Activated T-cell treated with anti-CD3 and anti-CD28 coated beads, Interleukin-2, amount 50 U/mL, for 24 hours (primary cell): ENCODE data around the gene ZNF546.

Source experiments
- DNase-seq: peaks from one replicate; pipeline ENCODE4 v3.0.0-alpha.2; 2020
- H3K27ac Mint-ChIP-seq: 2 replicates; pipeline ENCODE4 v1.8.0; 2020; ENCODE audit warnings: mild to moderate bottlenecking, mixed read lengths
- H3K27me3 Mint-ChIP-seq: 2 replicates; pipeline ENCODE4 v1.8.0; 2020; ENCODE audit warnings: mixed read lengths
- H3K36me3 Mint-ChIP-seq: 2 replicates; pipeline ENCODE4 v1.8.0; 2020; ENCODE audit warnings: low read depth, mixed read lengths
- H3K4me1 Mint-ChIP-seq: 2 replicates; pipeline ENCODE4 v1.8.0; 2020; ENCODE audit warnings: low read depth, mixed read lengths
- H3K4me3 Mint-ChIP-seq: 2 replicates; pipeline ENCODE4 v1.8.0; 2020; ENCODE audit warnings: mild to moderate bottlenecking, moderate library complexity, mixed read lengths
- H3K9me3 Mint-ChIP-seq: 2 replicates; pipeline ENCODE4 v1.8.0; 2020; ENCODE audit warnings: mixed read lengths

Gene ZNF546

DNA sequence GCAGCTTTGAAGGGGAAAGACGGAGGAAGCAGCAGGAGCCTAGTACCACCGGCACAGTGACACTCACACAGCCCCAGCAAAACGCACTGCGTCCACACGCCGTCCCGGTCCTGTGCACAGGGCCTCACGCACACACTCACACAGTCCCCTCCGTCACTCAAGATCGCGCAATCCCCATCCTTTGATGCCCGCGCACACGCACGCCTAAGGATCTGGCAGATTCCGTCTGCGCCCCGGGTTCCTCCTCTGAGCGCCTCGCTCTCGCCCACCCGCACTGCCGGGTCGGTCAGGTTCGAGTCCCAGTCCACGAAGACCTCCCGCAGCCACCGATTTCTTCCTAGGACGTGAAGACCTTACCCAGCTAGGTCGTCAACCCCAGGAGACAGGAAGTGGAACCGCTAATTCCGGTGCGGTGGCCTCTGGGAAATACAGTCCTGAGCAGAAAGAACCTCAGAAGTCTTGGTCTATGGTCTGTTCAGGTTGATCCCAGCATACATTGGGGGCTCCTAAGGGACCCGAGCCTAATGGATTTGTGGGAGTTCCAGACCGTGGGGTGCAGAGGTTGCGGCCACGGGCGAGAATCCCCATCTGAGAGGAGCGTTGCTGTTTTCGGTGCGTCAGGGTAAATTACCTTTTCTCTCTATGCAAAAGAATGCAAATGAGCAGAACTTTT, 59.1 kb downstream of the ZNF546 start, which contains the start of gene ZNF780B:
ZNF780B (minus strand) TSS at position 400 of the 673 bp plus-strand sequence. CDS start 5,899 bp downstream, outside the sequence.
- H3K27ac Mint-ChIP-seq = peak within 1 kb of the TSS; percentile 98
- peak; percentile 81 for DNase-seq
- H3K27me3 Mint-ChIP-seq = peaks cover 6% of the 10 kb centered on the region
- peaks cover 48% of the 10 kb centered on the region for H3K4me1 Mint-ChIP-seq
- peaks cover 24% of the 10 kb centered on the region for H3K9me3 Mint-ChIP-seq
- H3K36me3 Mint-ChIP-seq = peaks cover 52% of the 10 kb centered on the region
- peak within 1 kb of the TSS; percentile 100 for H3K4me3 Mint-ChIP-seq

DNA sequence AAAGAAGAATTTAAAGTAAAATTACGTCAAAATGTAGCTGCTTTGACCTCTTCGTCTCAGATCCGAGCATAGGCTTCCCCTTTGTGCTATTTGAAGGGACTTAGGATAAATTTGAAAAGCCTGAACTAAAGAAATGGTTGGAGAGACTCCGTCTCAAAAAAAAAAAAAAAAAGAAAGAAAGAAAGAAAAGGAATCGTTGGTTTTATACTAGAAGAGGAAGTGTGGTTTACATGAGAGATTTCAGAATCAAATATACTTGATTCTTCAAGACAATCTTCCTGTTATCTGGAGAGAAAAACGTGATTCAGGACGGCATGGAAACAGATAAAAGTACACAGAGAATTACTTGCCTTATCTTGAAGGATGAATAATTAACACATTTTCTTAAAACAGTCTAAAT, 59.6 kb downstream of the ZNF546 start:
- H3K9me3 Mint-ChIP-seq = peaks cover 24% of the 10 kb centered on the region
- no peak for DNase-seq
- peaks cover 47% of the 10 kb centered on the region for H3K36me3 Mint-ChIP-seq
- peaks cover 6% of the 10 kb centered on the region for H3K27me3 Mint-ChIP-seq
- H3K4me1 Mint-ChIP-seq = peaks cover 48% of the 10 kb centered on the region
- H3K27ac Mint-ChIP-seq = peak overlapping the region; percentile 98
- peak overlapping the region; percentile 100 for H3K4me3 Mint-ChIP-seq

GRCh38 chr19:40057166-40057565, 60.3 kb downstream of the ZNF546 start:
- no peak overlapping the region for H3K27ac Mint-ChIP-seq

GRCh38 chr19:40059624-40060023, 62.8 kb downstream of the ZNF546 start:
- Mint-ChIP-seq H3K4me1 (peaks cover 20% of the 10 kb centered on the region), H3K4me3 (no peak overlapping the region), H3K9me3 (peaks cover 32% of the 10 kb centered on the region), H3K27ac (no peak overlapping the region), H3K36me3 (peaks cover 19% of the 10 kb centered on the region), H3K27me3 (peaks cover 6% of the 10 kb centered on the region)
- DNase-seq = no peak

More at GRCh38 chr19:40057166-40057565, 60.3 kb downstream of the ZNF546 start:
- Mint-ChIP-seq H3K4me1 (peaks cover 44% of the 10 kb centered on the region), H3K27me3 (peaks cover 6% of the 10 kb centered on the region), H3K9me3 (peaks cover 25% of the 10 kb centered on the region), H3K4me3 (peak overlapping the region; percentile 100), H3K36me3 (peaks cover 43% of the 10 kb centered on the region)
- DNase-seq = no peak

DNA sequence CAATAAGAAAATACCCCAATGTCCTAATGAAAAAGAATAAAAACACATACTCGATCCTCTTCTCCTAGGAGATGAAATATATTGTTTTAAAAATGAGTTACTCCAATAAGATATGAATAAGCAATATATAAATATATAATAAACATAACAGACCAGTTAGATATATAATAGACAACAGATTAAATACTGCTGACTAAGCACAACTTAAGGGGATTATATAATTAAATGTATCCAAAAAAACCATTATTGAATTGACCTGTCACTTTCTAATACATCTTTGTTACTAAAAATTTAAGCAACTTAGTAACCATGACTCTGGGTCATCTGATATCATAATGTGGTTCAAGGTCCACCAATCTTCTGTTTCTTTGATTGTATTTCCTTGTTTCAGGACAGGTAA, 73.2 kb downstream of the ZNF546 start:
- Mint-ChIP-seq H3K4me3 (no peak overlapping the region), H3K9me3 (peaks cover 50% of the 10 kb centered on the region), H3K27me3 (no peaks in the 10 kb centered on the region), H3K4me1 (no peaks in the 10 kb centered on the region), H3K27ac (no peak overlapping the region), H3K36me3 (peaks cover 67% of the 10 kb centered on the region)
- no peak for DNase-seq
